ENCODE data around the gene GRIK2.
"Not testable (repeated sequence)": the region's sequence is repeated elsewhere in the genome, so short reads cannot be mapped to it uniquely, and the experiment has no call there.

GRIK2 gene

DNA sequence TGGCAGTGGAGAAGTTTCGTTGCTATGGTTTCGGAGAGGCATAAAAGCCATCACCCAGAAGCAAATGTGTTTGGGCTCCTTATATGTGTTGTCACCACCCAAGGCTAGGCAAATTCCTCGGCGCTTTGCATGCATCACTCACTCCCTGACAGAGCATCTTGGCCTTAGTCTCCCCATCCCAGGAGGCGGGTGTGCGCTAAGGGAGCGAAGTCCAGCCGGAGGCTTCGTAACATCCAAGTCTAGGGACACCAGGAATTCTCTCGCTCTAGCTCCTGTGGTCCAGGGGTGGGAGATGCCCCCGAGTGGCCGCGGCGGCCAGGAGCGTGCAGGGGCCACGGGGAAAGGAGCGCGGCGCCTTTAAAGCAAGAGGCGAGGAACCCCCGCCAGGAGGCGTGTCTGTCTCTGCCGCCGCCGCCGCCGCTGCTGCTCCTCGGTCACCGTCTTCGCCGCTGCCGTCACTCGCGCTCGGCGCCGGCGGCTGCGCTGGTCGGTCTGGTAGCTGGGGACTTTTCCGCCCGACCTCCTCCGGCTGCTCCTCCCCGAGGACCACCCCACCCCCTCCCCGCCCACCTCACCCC lies at the start of gene GRIK2:
GRIK2 (plus strand) TSS at position 458 of the 578 bp plus-strand sequence.
- FAIRE-seq: no peak
- DNase-seq (ENCODE audit: insufficient read length, low spot score): peak; percentile 29

DNA sequence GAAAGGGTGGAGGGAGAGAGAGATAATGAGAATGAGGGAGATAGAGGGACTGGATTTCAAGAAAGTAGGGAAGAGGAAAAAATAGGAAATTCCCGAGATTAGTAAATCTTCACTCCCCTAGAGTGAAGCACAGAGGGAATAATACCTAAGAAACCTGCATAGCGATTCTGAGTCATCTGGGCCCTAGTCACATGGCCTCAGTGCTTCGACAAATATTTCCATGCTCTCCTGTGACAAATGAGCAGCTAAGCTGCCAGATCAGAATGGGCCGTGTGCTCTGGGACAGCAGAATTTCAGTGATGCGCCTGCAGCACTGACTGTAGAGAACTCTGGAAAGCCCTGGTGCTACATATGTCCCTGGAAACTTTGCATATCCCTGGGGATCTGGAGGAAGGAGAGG lies 48.6 kb upstream of the GRIK2 start:
- DNase-seq (ENCODE audit: insufficient read length, low spot score) (no peak), FAIRE-seq (no peak)

DNA sequence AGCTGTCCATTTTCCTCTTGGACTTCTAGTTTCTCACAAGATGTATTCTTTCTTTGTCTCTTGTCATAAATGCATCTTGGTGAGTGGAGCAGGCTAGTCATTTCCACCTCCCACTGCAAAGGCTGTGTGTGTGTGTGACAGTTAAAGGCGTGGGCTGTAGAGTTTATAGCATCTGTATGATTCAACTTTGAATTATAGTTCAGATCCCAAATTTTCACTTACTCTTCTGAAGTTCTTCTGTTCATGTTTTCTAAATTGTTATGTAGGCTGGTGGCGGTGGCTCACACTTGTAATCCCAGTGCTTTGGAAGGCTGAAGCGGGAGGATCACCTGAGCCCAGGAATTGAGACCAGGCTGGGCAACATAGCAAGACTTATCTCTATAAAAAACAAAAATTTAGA lies 44.7 kb upstream of the GRIK2 start:
- DNase-seq (ENCODE audit: insufficient read length, low spot score): no peak
- FAIRE-seq: no peak

DNA sequence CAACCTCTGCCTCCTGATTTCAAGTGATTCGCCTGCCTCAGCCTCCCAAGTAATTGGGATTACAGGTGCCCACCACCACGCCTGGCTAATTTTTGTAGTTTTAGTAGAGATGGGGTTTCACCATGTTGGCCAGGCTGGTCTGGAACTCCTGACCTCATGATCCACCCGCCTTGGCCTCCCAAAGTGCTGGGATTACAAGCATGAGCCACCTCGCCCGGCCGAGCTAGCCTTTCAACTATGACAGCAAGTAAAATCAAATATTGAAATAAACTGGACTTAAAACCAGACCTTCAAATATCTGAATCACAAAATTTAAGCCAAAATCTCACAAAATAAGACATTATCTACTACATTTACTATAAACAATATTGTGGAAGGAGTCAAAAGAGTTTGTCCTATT lies 42.9 kb upstream of the GRIK2 start:
- DNase-seq (ENCODE audit: insufficient read length, low spot score); FAIRE-seq: not testable (repeated sequence)

DNA sequence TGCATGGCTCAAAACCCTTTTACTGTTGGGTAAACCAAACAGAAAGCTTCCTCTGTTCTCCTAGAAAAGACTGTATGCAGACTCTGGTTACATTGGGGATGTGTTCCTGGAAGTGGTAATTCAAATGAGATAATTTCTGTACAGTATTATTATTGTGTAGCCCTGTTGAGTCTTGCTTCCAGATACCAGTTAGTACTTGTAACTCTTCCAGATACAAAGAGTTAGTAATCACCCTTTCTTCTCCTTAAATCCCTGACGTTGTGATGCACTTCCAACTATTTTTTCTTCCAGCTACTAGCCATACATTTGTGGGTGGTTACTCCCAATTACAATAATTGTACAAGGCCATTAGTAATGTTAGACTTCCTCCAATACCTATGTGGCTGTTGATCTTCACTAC lies 42.3 kb upstream of the GRIK2 start:
- FAIRE-seq (no peak), DNase-seq (ENCODE audit: insufficient read length, low spot score) (no peak)

DNA sequence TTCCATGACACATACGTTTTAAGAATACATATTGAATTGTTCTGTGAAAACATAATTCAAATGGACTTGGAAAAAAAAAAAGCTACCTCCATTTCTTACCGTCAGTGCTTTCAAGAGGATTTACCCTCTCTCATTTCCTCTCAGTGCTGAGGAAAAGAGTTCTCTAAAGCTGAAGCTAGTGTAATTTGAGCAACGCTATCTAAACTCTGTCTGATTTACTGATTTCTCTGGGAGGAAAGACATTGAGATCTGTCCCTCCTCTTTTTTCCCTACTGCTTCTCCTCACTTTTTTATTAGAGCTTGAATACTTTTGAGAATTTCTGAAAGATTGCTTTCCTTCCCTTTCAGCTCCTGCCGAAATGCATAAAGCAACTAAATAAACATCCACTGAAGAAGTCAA lies 41.2 kb upstream of the GRIK2 start:
- FAIRE-seq: no peak
- DNase-seq (ENCODE audit: insufficient read length, low spot score): no peak

DNA sequence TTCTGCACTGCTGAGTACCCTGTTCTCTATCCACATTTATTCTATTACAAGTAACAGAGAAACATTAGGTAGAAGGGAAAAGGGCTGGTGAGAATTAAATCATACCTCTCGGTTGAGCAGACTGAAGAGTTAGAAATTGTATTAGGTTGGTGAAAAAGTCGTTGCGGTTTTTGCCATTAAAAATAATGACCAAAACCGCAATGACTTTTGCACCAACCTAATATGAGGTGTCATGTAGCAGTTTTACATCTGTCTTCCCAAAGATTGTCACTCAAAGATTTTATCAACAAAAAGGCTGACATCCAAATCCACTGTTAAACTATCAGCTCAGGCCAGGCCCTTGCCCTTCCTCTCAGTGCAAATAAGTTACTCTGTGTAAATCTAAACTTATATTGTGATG lies 28.3 kb upstream of the GRIK2 start:
- FAIRE-seq: no peak

DNA sequence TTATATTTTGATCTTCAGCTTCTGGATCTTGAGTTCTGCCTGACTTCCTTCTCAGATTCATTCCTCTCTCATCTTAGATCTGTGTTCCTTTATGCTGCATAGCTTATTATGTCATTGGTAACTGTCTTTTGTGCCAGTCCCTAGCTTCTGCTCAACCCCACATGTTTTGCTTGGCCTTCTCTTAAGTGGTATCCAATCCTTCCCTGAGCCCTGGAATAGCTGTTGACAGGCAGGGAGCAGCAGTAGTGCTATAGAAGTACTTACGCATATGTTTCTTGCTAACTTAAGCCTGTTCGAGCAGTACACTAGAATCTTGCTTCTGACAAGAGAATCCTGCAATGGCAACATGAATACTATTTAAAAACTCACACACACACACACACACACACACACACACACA lies 13.6 kb upstream of the GRIK2 start:
- DNase-seq (ENCODE audit: insufficient read length, low spot score) (no peak), FAIRE-seq (no peak)

More for the DNA sequence above, 28.3 kb upstream of the GRIK2 start:
- DNase-seq (ENCODE audit: insufficient read length, low spot score): no peak

DNA sequence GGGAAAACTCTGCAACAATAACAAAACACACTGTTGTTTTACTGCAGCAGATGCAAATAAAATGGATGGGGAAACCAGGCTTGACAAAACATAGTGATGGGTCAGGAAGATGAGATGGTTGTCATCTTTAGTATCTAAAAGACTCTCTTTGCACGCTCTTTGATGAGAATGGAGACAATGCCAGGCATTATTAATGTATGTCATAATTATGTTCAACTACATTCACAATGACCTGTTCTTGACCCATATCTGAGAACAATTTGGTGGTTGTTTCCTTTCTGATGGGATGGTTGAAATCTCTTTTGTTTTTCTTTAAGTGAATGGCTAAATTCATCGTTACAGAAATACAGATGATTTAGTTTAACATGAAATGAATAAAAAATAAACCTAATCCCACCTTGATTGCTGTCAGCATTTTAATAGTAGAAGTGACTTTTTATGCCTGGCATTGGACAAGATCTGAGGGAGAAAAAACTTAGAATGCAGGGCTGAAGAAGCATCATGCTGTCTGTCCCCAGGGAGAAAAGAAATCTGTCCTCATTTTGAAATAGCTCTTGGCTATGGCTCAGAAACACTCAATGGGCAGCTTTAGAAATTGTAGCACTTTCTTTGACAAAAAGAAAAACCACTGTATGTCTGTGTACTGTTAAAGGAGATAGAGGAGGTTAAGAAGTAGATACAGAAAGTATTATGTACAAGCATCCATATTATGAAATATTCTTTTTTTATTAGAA lies 12.4 kb upstream of the GRIK2 start:
- DNase-seq (ENCODE audit: insufficient read length, low spot score) (no peak), FAIRE-seq (no peak)

DNA sequence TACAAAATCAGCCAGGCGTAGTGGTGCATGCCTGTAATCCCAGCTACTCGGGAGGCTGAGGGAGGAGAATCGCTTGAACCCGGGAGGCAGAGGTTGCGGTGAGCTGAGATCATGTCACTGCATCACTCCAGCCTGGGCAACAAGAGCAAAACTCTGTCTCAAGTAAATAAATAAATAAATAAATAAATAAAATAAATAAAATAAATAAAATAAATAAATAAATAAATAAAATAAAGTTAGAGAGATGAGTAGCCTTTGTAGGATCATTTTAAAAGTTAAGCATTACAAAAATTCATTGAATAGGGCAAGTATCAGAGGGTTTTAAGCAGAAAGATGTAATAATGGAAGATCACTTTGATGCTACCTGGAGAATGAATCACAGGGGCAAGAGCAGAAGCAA lies 9.8 kb upstream of the GRIK2 start:
- not testable (repeated sequence) for FAIRE-seq; DNase-seq (ENCODE audit: insufficient read length, low spot score)

DNA sequence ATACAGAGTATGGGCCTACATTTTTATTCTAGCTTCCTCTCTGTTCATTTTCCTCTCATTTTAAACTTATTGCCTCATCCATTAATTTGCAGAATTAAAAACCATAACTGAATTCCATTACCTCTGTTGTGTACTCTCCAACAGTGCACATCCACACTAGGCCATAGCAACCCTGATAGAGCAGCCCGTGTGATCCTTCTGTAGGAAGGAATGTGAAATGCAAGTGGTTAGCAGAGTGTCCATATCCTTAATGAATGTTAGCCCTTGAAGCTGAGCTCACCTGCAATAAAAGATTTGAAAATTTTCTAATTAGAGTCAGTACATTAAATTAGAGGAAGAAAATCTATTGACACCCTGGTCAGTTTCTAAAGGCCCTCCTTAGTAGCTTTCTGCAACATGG lies 6.5 kb upstream of the GRIK2 start:
- DNase-seq (ENCODE audit: insufficient read length, low spot score) (no peak), FAIRE-seq (no peak)

DNA sequence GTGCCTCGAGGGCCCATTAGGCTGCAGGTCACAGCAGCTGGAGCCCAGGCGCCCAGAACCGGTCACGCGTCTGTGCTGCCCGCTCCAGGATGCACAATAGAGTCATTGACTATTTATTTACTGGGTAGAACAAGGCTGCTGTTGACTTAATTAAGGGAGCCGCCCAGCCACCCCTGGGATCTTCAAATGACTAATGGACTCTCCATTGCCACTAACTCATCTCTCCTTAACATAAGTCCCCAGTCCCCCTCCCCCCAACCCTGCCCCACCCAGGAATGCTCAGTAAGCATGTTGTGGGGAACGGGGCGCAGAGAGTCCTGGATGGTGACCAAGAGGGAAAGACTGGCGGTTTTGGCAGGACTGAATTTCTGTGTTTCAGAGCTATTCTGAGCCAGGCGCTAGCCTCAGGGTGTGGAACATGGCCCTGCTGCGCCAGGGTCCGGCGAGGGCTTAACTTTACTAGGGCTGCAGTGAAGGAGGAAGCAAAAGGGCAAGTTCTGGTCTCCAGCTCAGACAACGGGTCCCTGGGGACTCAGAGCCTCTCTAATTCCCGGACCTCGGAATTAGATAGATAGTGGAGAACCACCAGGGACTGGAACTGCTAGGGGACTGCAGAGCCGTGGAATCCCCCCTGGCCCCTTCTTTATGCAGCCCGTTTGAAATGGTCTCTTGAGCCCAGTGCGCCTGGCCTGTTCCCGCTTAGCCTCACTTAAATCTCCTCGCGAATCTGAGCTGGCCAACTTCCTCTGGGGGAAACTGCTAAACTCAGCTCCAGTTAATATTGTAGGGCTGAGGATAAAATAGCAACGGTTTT lies 1.5 kb upstream of the GRIK2 start:
- DNase-seq (ENCODE audit: insufficient read length, low spot score) (no peak), FAIRE-seq (no peak)

DNA sequence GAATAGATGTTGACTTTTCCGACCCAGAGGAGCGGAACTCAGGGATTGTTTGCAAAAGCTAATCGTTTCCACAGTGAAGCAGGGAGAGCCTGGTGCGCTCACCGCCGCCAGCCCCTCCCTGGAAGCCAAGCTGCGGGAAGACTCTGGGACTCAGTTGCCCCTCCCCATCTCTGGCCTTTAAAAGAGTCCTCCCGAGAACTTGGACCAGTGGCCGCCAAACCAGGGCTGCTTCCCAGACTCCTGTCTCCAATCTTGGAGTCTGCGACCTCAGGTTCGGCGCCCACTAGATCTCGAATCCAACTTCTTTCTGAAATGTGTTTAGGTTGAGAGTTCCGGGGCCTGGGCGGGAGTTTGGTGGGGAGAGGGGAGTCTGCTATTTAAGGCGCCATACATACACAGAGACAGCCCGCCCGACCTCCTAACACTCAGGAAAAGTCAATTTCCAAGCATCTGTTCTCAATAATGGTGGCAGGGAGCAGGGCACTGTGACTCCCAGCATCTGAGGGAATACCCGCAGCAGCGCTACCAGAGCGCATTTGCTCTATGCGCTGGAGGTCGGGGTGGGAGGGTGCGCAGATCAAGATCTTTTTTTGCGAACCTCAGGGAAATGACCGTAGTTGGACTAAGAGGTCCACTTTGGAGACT lies 800 bp upstream of the GRIK2 start:
- no peak for DNase-seq (ENCODE audit: insufficient read length, low spot score)
- no peak for FAIRE-seq

DNA sequence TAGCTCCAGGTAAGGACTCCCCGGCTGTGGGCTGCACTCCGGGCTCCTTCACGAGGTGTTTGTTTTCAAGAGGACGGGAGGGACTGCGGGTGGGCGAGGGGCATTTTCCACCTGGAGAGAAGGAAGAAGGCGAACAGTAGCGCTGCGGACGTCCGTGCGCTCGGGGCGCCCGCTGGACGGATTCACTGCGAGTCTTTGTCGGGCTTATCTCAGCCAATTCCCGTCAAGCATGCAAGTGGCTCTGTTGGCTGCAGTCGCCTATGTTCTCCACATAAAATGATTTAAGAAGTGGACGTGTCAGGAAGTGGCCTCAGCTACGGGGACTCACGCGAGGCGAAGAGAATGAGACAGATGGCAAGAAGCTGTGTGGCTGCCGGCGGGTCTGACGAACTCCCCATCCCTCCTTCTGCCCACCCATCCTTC lies 332 bp downstream of the GRIK2 start:
- FAIRE-seq (no peak), DNase-seq (ENCODE audit: insufficient read length, low spot score) (no peak)

DNA sequence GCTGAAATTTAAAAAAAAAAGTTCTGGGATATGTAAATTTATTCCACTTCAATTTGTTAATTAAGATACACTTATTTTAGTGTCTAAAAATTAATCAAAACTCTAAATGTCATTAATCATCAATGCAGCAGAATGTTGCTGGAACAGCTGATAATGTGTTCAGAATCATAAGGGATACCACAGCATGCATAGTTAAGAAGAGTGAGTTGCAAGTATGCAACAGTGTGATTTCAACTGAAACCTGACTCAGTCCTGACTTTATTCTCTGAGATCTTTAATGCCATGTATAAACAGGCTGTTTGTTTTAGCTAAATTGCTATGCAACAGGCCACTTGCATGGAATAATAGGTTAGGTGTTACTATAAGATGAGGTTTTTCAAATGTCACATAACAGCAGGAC lies 1.4 kb downstream of the GRIK2 start:
- no peak for FAIRE-seq
- no peak for DNase-seq (ENCODE audit: insufficient read length, low spot score)

DNA sequence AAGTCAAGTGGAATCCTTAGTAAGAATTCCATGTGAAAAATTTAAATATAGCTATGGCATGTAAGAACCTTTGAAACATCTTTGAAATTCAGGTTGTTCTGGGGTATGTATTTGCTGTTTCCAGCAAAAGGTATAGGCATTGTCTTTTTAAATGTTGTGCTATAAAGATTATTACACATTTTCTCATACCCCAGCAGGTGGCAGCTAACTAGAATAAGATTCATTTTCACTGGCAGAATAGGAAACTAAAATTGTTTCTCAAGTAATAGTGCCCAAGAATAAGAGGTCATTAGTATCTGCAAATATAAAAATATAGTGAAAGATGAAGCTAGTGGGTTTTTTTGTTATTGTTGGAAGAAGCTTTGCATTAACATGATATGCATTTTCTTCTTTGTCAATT lies 1.8 kb downstream of the GRIK2 start:
- DNase-seq (ENCODE audit: insufficient read length, low spot score) (no peak), FAIRE-seq (no peak)

DNA sequence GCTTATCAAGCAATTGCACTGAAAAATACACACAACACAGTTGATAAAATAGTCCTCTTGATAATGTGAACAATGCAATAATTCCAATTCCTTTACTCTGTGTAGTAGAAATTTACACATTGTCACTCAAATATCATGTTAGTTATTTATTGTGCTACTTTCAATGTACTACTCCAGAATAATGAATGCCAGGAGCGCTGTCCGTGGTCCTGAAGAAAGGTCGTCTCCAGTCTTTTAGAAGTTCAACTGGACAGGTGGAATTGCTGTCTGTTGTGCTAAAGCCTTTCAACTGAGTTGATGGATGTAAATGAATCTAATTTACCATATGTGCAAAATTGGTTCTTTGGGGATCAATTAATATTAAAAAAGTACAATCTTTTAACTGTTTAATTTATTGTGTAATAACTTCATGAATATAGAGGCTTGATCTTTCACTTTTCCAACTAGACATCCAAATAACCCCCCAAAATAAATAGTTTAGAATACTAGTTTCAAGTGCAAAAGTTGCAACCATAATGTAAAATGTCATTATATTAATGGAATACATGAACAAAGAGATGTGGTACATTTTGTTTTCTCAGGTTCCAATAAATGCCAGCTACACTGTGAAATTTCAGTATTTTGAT lies 3.2 kb downstream of the GRIK2 start:
- FAIRE-seq: no peak

DNA sequence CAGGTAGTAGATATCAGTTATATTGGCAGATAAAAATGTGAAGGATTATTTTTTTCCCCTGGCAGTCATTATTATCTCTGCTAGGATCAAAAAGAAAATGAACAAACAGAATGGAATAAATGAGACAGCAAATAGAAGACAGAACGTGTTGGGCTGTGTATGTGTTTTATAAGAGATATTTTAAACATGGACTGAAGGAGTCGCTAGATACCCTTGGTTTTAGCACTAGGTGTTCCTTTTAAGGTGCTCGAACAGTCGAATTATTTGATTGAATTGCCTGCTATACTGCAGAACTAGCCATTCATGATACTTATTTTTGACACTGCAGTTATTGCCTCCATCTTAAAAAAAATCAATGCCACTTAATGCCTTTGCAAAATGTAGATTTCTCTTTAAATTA lies 3.7 kb downstream of the GRIK2 start:
- FAIRE-seq: no peak
- DNase-seq (ENCODE audit: insufficient read length, low spot score): no peak

More for the DNA sequence above, 3.2 kb downstream of the GRIK2 start:
- no peak for DNase-seq (ENCODE audit: insufficient read length, low spot score)

DNA sequence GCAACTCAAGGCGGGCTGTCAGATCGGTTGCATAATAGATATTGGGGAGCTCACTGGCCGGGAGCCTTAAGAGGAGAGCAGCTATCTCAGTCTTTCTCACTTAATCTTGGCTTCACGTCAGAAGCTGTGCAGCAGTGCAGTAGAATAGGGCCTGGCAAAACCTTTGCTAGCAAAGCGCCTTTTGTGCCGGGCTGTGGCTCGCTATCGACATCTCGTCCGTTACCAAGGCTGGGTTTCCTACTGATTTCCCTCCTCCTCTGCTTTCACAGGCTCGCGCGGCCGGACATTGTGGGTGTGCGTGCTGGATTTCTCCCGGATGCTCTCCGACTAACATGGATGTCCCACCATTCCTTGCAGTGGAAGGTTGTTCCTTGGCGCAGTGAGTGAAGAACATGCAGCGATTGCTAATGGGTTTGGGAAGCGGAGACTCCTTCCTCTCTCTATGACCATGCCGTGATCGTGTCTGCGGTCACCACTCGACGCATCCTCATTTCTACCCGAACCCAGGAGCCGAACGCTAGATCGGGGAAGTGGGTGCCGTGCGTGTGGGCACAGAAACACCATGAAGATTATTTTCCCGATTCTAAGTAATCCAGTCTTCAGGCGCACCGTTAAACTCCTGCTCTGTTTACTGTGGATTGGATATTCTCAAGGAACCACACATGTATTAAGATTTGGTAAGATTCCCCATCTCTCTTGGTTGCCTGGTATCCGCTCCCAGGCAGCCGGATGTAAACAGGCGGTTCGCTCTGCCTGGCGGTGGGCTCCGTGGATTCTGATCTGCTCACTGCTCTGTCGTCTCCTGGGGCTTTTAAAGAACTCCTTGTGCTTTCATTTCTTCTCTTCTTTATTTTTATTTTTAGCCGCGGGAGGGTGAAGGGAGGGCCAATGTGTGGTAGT lies 5.5 kb downstream of the GRIK2 start:
- FAIRE-seq (no peak), DNase-seq (ENCODE audit: insufficient read length, low spot score) (no peak)
